Epithelial cell of proximal tubule (primary cell): Measurements from ENCODE around the gene CLDN22. TPM values are rescaled to one million over a fixed set of nuclear protein-coding genes. Genes with fewer than 3 reads are reported as not detected.

Source experiments
- DNase-seq: peaks from one replicate; pipeline ENCODE4 v3.0.0-alpha.2; 2011; ENCODE audit warnings: low read depth
- H3K4me3 ChIP-seq: 2 replicates; pipeline ENCODE4 v1.5.1; 2011; ENCODE audit warnings: low read depth, mild to moderate bottlenecking, low read length
- total RNA-seq: library from RNA; depleted of rRNA; stranded (reverse); fragments of >200 nt; gene quantifications from 2 replicates; pipeline ENCODE4 v1.2.3, GENCODE V29; 2015
- TF ChIP-seq, protein P1 (sequence below): conservative IDR thresholded peaks from 2 replicates; pipeline ENCODE4 v1.5.1; 2012; ENCODE audit warnings: low read depth, mild to moderate bottlenecking, low read length

CLDN22 gene
- total RNA-seq, 1 donor from 2014 or later = not detected

DNA sequence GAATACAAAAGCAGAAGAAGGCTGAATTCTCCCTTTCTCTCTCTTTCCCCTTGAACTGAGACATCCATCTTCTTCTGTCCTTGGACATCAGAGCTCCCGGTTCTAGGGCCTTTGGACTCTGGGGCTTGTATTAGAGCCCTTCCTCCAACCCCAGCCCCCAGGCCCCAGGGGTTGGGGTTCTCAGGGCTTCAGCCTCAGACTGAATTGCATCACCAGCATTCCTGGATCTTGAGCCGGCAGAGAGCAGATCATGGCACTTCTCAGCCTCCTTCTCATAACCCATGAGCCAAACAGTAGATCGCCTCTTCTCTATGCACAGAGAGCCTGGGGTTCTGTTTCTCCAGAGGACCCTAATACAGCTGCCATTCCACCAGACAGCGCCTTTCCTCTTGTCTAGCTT, 27.5 kb upstream of the CLDN22 start:
- no peak overlapping the region for H3K4me3 ChIP-seq
- TF ChIP-seq, protein P1, sequence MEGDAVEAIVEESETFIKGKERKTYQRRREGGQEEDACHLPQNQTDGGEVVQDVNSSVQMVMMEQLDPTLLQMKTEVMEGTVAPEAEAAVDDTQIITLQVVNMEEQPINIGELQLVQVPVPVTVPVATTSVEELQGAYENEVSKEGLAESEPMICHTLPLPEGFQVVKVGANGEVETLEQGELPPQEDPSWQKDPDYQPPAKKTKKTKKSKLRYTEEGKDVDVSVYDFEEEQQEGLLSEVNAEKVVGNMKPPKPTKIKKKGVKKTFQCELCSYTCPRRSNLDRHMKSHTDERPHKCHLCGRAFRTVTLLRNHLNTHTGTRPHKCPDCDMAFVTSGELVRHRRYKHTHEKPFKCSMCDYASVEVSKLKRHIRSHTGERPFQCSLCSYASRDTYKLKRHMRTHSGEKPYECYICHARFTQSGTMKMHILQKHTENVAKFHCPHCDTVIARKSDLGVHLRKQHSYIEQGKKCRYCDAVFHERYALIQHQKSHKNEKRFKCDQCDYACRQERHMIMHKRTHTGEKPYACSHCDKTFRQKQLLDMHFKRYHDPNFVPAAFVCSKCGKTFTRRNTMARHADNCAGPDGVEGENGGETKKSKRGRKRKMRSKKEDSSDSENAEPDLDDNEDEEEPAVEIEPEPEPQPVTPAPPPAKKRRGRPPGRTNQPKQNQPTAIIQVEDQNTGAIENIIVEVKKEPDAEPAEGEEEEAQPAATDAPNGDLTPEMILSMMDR = no peak
- DNase-seq = no peak

DNA sequence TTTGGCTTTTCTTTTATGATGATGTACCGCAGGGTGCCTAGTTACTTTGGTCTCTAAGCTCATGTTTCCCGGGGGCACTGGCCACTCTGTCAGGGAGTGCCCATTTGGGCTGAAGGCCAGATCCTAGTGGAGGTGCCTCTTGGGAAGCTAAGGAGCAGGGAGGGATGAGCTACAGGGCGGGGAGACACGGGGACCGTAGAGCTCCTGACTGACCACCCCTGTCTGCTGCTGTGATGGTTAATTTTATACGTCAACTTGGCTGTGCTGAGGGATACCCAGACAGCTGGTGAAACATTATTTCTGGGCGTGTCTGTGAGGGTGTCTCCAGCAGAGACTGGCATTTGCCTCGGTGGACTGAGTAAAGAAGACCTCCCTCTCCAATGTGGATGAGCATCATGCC, 27.1 kb upstream of the CLDN22 start:
- DNase-seq = no peak
- TF ChIP-seq, protein P1 = no peak
- H3K4me3 ChIP-seq = no peak overlapping the region

GRCh38 chr4:183345261-183345660, 25.2 kb upstream of the CLDN22 start:
- TF ChIP-seq, protein P1 = no peak
- no peak for DNase-seq
- no peak overlapping the region for H3K4me3 ChIP-seq

DNA sequence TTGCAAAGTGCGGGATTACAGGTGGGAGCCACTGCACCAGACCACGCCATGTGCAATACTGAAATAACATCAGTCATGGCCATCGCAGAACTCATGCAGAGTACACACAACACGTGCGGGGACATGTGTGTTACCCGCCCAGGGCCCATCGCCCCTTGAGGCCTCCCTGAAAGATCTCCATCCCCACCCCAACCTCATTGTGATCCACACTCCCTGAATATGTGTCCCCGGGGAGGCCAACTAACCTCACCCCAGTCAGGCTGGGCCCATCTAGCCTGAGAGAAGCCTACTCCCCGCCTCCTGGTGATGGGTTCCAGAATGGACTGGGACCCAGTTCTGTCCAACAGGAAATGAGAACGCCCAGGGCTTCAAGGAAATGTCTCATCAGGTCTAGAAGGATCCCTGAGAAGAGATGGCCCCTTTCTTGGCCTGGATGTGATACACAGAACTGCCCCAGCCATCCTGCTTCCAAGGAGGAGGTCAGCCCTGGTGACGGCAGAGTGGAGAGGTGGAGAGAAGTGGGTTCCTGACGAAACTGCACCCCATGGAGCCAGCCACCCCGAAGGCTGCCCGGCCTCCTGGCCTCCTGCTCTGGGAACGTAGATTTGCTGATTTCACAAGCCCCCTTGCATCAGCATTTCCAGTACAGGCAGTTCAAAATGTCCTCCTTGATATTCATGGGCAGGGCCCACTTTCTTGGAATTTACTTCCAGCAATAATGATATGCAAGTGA, 24.6 kb upstream of the CLDN22 start:
- TF ChIP-seq, protein P1 = no peak

GRCh38 chr4:183343730-183344129, 23.7 kb upstream of the CLDN22 start:
- TF ChIP-seq, protein P1 = no peak
- no peak overlapping the region for H3K4me3 ChIP-seq
- DNase-seq = no peak

More for the DNA sequence above, 24.6 kb upstream of the CLDN22 start:
- no peak overlapping the region for H3K4me3 ChIP-seq
- no peak for DNase-seq

DNA sequence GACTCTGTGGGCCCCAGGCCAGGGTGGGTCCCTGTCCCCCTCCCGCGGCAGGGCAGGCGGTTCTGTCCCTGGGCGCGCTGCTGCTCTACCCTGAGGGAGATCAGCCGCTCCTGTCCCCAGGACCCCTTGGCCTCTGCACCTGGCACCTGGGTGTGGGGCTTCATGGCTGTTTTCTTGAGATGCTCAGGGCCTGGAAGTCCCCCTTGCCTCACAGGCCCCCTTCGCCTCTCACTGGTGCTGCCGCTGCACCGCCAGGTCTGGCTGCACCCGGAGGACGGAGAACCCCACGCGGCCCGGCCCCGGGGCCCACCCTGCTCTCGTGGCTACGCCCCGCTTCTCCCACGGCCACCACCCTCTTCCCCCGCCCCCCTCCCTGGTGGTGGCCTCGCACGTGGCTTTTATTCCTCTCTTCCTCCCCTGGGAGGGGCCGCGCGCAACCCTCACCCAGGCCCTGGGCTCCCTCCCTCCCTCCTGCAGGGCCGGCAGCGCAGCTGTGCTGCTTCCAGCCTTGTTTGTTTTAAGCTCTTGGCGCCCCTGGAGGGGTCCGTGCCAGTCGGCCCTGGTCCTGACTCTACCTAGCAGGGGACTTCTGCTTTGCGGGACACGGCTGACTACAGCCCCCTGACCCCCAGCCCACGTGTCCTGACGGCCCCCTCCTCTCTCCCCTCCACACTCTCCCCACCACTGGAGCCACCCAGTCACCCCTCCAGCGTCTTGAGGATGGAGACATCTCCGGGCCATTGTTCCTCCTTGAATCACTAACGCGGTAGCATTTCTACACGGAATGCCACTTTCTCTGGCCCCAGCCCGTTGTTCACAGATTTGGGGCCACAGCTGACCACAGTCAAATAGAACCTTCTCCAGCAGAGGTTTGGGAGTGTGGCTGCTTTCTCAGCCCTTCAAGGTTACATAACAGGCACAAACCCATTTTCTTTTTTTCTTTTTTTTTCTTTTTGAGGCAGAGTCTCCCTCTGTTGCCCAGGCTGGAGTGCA, 22.8 kb upstream of the CLDN22 start:
- TF ChIP-seq, protein P1 = no peak
- no peak for DNase-seq
- no peak overlapping the region for H3K4me3 ChIP-seq
